Stimulated activated CD8-positive, alpha-beta memory T cell treated with anti-CD3 and anti-CD28 coated beads, Interleukin-12 subunit alpha, Interleukin-12 subunit beta, amount 100 ng/mL, for 4 hours (primary cell): ENCODE data around the gene POLR2J2.
"Not testable (repeated sequence)": the region's sequence is repeated elsewhere in the genome, so short reads cannot be mapped to it uniquely, and the experiment has no call there.

Experiments
- DNase-seq: peaks from one replicate; pipeline ENCODE4 v3.0.0-alpha.2; 2020; ENCODE audit warnings: low read depth

The POLR2J2 gene

DNA sequence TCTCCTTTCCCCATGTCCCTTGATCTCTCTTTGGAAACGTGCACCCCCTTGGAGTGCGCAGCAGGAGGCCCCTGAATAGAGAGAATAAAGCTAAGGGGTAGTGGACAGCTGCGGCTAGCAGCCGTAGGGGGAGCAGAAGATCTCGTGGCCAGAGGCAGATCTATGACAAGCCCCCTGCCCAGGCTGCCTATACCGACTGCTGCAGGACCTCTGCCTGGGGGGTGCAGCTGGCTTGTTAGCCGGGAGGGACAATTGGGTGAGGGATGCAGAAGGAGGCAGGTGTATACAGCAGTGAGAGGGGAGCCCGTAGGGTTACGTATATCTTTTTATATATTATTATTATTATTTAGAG lies 469 bp upstream of the POLR2J2 start:
- DNase-seq = not testable (repeated sequence)

DNA sequence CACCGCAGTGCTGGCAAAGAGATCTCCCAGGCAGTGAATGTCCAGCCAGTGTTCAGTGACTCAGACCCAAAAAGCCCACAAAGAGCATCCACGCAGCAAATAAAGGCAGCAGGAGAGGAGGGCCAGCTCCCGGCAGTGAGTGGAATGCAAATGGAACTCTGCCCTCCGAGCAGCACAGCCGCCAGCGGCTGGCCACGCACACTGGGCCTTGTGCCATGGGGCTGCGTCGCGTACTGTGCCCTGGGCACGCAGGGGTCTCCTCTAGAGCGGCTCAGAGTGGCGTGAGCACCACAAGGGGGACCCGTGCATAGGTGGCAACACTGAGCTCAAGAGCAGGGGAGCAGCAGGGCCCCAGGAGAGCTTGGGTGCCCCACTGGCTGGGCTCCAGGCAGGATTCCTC lies 3.9 kb downstream of the POLR2J2 start:
- not testable (repeated sequence) for DNase-seq

DNA sequence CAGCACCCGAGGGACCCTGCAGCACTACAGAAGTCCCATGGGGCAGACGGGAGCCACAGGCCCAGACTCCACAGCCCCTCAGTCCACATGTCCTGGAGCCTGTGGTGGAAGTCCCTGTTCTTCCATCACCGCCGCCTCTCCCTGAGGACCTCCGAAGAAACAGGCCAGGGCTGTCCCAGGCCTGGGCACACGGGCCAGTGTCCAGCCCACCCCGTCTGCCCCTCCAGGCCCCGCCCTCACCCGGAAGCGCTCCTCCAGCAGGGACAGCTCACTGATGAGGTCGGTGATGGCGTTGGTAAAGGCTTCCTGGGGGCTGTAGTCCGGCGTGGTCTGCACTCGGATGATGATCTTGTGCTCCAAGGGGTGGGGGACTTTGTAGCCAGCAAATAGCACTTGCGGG lies 4.6 kb downstream of the POLR2J2 start:
- DNase-seq = not testable (repeated sequence)

DNA sequence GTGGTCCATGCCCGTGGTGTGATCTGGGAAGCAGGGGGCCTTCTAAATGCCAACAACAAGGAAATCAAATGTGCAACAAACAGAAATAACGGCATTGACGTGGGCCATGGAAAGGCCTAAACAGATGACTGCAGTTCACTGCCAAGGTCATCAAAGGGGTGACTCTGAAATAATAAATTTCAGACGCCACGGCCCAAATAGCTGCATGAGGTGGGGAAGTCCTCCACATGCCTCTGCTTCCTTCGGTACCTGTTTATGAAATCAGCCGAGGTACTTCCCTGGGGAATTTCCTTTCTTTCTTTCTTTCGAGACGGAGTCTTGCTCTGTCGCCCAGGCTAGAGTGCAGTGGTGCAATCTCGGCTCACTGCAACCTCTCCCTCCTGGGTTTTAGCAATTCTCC lies 6.7 kb downstream of the POLR2J2 start:
- DNase-seq = not testable (repeated sequence)

DNA sequence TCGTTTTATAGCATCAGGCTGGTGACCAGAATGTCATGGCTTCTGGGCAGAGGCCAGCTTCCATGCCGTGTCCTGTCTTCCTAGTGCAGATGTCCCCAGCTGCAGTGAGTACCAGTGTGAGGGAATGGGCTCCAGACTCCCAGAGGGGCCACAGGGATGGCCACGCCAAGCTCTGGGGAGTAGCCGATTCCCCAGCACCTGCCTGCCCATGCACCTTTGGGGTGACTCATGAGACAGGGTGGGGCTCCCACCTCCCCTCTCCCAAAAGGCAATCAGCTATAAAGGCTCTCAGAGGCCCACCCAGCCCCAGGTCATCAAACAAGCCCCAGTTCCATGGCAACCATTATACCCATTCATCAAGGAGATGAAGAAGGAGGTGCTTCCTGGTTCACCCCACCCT lies 21.5 kb downstream of the POLR2J2 start, which contains the start of gene SPDYE2B:
SPDYE2B (plus strand) TSS at position 396 of the 400 bp plus-strand sequence. CDS start 2,030 bp downstream, outside the sequence.
- not testable (repeated sequence) for DNase-seq

DNA sequence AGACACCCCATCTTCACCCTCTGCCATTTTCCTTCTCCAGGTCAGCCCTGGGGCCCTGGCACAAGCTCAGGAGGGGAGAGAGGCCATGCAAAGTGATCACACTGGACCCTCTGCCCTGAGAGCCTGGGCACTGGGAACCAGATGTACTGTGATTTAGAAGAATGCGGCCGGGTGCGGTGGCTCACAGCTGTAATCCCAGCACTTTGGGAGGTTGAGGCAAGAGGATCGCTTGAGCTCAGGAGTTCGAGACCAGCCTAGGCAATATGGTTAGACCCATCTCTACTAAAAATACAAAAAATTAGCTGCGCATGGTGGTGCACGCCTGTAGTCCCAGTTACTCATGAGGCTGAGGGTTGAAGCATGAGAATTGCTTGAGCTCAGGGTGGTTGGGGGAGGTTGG lies 23.6 kb downstream of the POLR2J2 start:
- DNase-seq = not testable (repeated sequence)

DNA sequence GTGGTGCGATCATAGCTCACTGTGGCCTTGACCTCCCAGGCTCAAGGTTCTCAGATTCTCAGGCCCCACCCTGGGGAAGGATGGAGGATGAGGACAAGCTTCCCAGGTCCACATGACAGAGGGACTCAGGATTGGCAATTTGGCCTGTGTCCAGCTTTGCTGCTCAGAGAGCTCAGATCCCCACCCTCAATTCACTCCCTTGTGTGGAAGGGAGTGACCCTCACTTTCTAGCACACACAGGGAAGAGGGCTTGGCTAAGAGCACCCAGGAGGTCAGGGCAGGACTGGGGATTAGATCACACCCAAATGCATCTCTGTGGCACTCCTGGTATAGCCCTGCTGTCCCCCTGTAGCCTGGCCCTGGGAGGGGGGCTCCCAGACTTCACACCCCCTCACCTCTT lies 28.1 kb downstream of the POLR2J2 start:
- DNase-seq = not testable (repeated sequence)

DNA sequence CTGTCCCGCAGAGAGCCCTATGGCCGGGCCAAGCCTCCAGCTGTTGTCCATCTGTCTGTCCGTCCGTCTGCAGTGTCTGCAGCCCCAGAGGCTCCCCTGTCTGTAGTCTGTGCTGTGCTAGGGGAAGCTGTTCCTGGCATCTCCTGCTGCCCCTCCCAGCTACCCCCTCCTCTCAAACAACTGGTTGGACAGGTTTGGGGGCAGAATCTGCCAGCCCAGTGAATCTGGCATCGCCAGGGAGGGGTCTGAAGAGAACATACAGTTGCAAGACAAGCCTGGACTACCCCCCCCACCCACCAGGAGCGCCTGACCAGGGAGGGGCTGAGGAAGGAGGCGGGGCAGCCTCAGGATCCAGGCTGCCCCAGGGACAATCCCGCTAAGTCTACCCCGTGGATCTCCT lies 28.8 kb downstream of the POLR2J2 start, which contains the start of gene UPK3BL1:
UPK3BL1 (minus strand) TSS at position 101 of the 400 bp plus-strand sequence; CDS start at position 51, 50 bp downstream.
- DNase-seq = not testable (repeated sequence)

DNA sequence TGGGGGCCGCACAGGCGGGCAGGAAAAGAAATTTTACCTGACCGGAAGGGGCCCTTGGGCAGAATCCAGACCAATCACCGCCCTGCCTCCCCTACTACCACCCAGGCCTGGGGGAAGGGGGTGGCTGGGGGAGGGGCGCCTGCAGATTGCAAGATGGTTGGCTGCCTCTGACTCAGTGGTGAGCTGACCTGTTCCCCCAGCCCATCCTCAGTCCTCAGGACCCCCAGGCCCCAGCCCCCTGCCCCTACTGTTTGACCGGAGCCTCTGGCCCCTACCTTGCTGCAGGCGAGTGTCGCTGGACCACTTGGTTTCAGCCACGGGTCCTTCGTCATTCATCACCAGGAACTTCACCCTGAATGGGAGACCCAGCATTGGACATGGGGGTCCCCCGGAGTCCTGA lies 32.6 kb downstream of the POLR2J2 start:
- DNase-seq = not testable (repeated sequence)

DNA sequence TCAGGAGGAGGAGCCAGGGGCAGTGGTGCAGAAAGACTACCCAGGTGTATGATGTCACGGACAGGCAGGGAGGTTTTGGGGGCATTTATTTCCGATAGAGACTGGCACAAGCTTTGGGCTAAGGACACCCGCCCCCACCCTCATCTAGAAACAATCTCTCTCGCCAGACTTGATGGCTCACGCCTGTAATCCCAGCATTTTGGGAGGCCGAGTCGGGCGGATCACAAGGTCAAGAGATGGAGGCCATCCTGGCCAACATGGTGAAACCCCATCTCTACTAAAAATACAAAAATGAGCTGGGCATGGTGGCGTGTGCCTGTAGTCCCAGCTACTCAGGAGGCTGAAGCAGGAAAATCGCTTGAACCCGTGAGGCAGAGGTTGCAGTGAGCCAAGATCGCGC lies 34.5 kb downstream of the POLR2J2 start:
- DNase-seq = not testable (repeated sequence)

DNA sequence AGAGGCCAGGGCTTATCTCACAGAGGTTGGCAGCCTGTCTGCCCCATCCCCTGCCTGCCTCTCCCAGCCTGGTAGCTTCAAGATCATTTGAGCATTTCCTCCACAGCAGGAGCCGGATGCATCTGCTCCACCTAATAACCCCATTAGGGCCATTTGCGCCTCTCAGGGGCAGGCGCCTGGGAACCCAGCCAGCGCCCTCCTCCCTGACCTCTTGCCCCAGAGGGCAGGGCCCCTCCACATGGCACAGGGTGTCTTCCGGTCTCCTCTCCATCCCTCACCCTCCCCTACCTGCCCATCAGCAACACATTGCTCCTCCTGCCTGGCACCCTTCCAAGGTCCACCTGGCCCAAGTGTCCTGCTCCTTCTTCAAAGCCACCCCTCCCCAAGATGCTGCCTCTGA lies 36.1 kb downstream of the POLR2J2 start:
- not testable (repeated sequence) for DNase-seq

DNA sequence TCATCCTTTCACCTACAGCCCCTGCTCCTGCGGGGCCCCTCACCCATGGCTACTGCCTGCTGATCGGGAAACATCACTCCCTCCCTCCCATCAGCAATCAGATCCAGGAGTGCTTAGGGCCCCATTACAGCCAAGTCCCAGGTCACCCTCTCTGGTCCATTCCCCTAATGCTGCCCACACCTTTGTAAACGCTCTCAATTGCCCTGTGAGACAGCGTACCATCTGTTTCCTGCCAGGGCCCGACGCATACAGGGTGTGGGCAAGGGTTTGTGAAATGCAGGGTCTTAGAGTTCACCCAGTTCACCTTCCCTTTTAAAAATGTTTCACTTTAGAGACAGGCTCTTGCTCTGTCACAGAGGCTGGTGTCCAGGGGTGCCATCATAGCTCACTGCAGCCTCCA lies 37.2 kb downstream of the POLR2J2 start:
- DNase-seq = not testable (repeated sequence)

DNA sequence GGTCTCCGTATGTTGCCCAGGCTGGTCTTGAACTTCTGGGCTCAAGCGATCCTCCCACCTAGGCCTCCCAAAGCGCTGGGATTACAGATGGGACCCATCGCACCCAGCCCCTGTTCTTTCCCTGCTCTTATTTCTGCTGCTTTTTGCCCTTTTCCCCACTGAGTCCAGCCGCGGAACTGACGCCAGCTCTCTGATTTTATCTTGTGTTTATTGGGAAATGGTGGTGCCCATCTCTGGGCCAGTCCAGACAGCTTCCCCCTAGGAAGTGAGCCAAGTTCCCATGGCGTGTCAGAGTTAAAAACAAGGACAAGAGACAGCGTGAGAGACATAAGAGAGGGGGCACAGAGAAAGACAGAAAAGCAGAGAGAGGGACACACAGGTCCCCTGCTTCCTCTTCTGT lies 40.8 kb downstream of the POLR2J2 start:
- DNase-seq = not testable (repeated sequence)

DNA sequence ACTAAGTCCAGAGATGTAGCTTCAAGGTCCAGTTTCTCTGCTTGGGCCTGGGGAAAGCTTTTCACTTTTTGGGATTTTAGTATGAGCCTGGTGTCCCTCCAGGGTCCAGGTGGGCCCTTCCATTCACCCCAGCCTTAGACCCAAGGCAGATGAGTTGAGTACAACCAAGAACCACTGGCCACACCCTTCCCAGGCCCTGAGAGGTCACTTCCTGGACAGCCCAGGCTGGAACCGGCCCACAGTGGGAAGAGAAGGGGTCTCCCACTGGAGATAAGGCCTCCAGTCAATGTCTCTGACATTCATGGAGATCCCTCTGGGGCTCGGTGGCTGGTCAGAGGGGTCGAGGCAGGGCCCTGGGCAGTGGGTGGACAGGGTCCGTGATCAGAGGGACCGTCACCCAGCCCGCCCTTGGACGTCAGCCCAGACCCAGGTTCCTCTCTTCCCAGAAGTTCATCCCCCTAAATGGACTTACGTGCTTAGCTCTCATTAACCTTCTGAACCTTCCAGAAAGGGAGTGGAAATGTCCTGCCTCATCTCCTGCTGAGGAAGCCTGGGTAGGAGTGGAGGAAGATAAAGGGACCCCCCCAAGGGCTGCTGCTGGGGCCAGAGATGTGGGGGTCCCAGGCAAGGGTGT lies 44.1 kb downstream of the POLR2J2 start:
- DNase-seq = not testable (repeated sequence)

DNA sequence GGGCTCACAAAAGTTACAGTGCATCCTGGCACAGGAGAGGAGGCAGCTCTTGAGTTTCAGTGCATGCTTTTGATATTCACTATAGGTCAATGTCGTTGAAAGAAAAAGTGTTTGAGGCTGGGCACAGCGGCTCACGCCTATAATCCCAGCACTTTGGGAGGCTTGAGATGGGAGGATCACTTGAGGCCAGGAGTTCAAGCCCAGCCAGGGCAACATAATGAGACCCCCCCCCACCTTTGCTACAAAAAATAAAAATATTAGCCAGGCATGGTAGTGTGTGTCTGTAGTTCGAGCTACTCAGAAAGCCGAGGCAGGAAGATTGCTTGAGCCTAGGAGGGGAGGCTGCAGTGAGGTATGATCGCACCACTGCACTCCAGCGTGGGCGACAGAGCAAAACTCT lies 53.3 kb downstream of the POLR2J2 start:
- DNase-seq = not testable (repeated sequence)

DNA sequence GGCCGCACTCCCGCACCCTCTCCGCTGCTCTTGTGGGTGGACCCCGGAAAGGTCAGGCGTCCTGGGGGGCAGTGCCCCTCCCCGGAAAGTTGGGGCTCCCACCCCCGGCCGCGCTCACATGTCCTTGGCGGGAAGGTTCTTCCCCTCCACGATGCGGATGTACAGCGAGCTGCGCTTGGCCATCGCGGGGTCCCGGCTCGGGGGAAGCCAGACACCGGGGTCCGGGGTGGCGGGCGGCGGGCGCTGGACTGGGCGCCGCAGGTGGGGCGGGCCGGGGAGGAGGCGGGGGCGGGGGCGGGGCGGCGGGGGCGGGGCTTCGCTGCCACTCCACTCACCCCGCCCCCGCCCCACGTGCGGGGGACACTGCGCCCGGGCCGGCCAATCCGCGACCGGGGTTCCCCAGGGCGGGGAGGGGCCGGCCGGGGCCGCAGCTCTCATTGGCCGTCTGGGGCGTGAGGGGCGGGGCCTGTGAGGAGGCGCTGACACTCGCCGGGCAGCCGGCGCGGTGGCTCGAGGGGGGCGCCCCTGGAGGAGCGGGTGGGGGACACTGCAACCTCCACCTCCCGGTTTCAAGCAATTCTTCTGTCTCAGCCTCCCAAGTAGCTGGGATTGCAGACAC lies 54.8 kb downstream of the POLR2J2 start, which contains the start of gene RASA4:
RASA4 (minus strand) TSS at position 250 of the 619 bp plus-strand sequence; CDS start at position 183, 67 bp downstream.
- DNase-seq = not testable (repeated sequence)
